Activated CD8-positive, alpha-beta memory T cell treated with anti-CD3 and anti-CD28 coated beads, Interleukin-2, amount 50 U/mL, for 1 hour (primary cell): ENCODE data around the gene PSPN.
"Not testable (repeated sequence)": the region's sequence is repeated elsewhere in the genome, so short reads cannot be mapped to it uniquely, and the experiment has no call there.

Experiments
- DNase-seq: peaks from one replicate; pipeline ENCODE4 v3.0.0-alpha.2; 2020; ENCODE audit errors: extremely low read depth

Gene PSPN

GRCh38 chr19:6402837-6403608 lies 27.3 kb upstream of the PSPN start:
- no peak for DNase-seq

DNA sequence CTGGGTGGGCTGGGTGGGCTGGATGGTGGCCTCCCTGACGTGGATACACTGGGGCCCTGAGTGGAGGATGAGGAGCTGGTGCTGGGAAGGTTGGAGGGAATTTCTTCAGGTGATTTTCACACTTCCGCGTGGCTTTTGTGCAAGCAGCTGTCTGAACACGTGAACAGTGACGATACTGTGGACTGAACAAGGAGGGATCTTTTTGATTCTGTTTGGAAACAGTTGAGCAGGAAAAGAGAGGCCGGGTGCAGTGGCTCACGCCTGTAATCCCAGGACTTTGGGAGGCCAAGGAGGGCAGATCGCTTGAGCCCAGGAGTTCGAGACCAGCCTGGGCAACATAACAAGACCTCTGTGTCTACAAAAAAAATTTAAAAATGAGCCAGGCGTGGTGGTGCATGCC lies 26.3 kb upstream of the PSPN start:
- DNase-seq: no peak

DNA sequence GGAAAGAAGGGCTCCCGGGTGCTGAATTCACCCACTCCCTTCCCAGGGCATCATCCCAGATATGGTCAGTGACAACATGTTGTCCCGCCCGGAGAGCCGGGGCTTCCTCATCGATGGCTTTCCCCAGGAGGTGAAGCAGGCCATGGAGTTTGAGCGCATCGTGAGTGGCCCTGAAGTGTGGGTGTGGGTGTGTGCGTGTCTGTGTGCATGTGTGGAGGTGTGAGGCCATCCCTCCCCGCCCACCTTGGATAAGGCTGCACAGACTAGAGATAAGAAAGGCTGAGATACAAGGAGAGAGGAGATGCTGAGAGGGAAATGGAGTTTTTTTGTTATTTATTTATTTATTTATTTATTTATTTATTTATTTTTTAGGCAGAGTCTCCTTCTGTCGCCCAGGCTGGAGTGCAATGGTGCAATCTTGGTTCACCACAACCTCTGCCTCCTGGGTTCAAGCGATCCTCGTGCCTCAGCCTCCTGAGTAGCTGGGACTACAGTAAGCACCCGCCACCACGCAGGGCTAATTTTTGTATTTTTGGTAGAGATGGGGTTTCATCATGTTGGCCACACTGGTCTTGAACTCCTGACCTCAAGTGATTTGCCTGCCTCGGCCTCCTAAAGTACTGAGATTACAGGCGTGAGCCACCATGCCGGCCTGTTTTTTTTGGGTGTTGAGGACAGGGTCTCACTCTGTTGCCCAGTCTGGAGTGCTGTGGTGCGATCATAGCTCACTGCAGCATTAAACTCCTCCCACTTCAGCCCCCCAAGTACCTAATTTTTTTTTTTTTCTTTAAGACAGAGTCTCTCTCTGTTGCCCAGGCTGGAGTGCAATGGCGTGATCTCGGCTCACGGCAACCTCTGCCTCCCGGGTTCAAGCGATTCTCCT lies 24.6 kb upstream of the PSPN start:
- not testable (repeated sequence) for DNase-seq

- DNase-seq: no peak
Observed at GRCh38 chr19:6396305-6396704, 20.6 kb upstream of the PSPN start.

DNA sequence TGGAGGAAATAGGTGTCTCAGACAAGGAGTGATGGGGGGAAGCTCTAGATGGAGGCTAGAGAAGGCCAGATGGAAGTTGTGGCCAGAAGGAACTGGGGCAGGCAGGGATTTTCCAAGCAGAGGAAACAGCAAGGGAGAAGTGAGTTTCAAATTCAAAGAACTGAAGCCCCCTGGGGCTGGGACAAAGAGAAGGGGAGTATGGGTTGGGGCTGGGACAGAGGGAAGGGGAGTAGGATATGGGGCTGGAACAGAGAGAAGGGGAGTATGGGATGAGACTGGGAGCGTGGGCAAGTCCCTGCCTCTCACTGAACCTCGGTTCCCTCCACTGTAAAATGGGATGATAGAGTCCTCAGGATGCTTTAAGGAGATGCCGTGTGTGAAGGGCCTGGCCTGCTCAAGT lies 19.1 kb upstream of the PSPN start:
- DNase-seq: no peak

DNA sequence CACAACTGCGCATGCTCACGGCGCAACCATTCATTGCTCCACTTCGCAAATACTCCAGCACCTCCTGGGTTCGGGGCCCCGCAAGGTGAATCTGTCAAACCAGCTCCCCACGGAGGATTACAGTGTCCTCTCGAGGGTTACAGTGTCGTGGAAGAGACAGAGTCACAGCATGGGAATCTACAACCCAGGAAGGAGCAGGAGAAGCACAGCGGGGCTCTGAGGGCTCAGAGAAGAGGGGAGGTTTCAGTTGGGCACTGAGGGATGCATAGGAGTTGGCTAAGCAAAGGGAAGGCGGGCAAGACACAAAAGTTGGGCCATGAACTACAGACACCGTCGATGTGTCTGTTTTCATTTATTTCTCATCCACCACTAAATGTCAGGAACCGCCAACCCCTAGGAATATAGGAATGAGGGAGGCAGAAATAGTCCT lies 18.3 kb upstream of the PSPN start:
- DNase-seq: peak; percentile 51

DNA sequence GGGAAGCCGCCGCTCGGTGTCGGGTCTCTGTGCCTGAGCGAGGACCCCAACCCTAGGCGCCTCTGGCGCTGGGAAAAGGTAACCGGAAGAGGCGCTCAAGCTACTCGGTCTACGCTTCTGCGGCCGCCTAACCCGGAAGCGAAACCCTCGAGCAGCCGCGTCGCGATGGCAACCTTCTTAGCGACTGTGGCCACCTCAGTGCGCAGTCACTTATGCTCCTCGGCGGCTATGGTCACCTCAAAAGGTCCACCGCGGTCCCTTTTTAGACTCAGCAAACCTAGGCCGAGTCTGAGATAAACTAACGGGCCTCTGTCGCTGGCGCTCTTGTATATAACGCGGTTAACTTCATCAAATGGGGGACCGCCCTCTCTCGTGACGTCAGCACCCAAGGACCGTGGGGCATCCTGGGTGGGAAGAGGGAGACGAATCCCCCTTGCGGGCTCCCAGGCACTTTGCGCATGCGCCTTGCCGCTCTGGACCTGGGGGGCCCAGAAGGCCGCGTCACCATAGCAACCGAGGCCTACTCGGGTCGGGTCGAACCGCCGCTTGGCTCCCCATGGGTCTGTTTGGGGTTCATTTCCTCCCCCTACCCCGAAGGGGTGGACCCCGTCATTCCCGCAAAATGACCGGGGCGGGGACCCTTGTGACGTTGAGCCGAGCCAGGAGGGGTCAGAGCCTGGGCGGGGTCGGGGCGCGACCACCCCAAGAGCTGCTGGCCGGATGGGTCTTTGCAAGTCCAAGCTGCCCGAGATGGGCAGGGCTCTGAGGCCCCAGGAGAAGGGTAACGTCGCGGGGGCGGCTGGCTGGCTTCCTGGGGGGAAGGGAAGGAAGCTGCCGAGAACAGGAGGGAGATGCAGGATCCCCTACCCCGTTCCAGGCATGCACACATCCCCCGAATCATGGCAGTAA lies 17.6 kb upstream of the PSPN start, which contains the start of gene GTF2F1:
TSS of gene GTF2F1 (minus strand) at position 91 of the 909 bp plus-strand sequence. CDS start 169 bp downstream, outside the sequence.
- peak; percentile 97 for DNase-seq

- DNase-seq: no peak
Observed at GRCh38 chr19:6392221-6393073, 16.7 kb upstream of the PSPN start.

GRCh38 chr19:6387372-6387771 lies 11.6 kb upstream of the PSPN start:
- no peak for DNase-seq

DNA sequence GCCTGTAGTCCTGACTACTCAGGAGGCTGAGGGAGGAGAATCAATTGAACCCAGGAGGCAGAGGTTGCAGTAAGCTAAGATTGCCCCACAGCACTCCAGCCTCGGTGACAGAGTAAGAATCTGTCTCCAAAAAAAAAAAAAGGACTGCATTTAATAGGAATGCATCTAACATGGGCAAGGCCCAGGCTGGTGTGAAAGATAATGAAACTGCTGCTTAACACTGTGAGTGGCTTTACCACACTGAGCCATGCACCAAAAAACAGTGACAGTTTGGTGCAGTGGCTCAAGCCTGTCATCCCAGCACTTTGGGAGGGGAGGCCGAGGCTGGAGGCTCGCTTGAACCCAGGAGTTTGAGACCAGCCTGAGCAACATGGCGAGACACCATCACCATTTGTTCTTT lies 8.6 kb upstream of the PSPN start:
- no peak for DNase-seq

GRCh38 chr19:6383188-6383587 lies 7.5 kb upstream of the PSPN start:
- no peak for DNase-seq

- DNase-seq: no peak
Observed at GRCh38 chr19:6381030-6381750, 5.5 kb upstream of the PSPN start.

DNA sequence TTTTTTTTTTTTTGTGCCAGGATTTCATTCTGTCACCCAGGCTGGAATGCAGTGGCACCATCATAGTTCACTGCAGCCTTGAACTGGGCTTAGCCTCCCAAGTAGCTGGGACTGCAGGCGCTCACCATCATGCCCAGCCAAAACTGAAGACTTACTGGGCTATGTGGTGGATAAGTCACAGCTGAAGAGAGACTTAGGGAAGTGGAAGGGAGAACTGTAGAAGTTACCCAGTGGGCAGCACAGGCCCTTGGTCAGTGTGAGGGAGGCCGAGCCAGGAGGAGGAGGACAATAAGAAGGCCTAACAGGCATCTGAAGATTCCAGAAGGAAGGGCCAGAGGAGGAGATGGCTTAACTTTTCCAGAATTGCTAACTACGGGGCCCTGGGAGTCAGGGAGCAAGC lies 4.0 kb upstream of the PSPN start:
- DNase-seq: no peak

GRCh38 chr19:6378486-6378885 lies 2.8 kb upstream of the PSPN start:
- DNase-seq: no peak

- DNase-seq: no peak
Observed at GRCh38 chr19:6378041-6378440, 2.3 kb upstream of the PSPN start.

- no peak for DNase-seq
Observed at GRCh38 chr19:6376512-6377190, 918 bp upstream of the PSPN start.

- no peak for DNase-seq
Observed at GRCh38 chr19:6374711-6375410, 872 bp downstream of the PSPN start.

- DNase-seq: no peak
Observed at GRCh38 chr19:6374161-6374709, 1.5 kb downstream of the PSPN start.

GRCh38 chr19:6373813-6374108 lies 2.0 kb downstream of the PSPN start:
- no peak for DNase-seq
